Activated CD4-positive, alpha-beta T cell treated with anti-CD3 and anti-CD28 coated beads, Interleukin-2, amount 50 U/mL, for 48 hours (primary cell): ENCODE measurements around the gene OR10H4.
"Not testable (repeated sequence)": the region's sequence is repeated elsewhere in the genome, so short reads cannot be mapped to it uniquely, and the experiment has no call there.

Experiments
- DNase-seq, 2 experiments: peaks; one replicate each; pipeline ENCODE4 v3.0.0-alpha.2; 2020

Gene OR10H4, protein sequence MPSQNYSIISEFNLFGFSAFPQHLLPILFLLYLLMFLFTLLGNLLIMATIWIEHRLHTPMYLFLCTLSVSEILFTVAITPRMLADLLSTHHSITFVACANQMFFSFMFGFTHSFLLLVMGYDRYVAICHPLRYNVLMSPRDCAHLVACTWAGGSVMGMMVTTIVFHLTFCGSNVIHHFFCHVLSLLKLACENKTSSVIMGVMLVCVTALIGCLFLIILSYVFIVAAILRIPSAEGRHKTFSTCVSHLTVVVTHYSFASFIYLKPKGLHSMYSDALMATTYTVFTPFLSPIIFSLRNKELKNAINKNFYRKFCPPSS

DNA sequence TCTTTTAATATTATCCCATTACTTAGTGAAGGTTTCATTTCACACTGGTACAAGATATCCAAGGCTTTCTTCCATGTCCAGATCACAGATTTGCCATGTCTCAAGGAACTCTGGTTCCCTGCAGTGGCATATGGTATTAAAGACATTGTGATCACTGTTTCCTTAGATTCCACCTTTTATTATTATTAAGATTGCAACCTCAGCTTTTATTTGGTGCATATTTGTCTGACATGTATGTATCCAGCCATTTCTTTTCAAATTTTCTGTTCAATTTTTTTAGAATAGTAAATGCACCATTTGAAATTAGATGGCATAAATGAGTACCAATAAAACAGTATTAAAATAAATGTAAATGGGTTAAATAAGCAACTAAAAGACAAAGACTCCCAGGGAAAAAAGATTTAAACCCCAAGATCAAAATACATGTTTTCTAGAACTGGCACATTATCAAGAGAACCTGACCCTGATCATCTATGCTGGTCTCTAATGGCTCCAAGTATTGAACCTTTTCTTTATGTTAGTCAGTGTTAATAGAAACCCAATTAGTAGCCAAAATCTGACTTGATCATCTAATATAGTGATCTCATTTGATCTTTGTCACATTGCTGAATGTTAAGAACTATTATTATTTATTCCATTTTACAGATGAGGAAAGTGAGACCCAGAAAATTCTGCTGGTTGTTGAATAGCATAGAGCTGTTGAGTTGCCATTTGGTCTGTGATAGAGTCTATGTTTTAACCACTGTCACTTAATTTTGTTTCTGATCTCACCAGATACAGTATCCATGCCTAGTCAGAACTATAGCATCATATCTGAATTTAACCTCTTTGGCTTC is at the start of gene OR10H4:
Gene OR10H4 (plus strand): TSS at position 786 of the 836 bp plus-strand sequence. CDS start 0 bp downstream, at position 786.
- DNase-seq, result no peak

DNA sequence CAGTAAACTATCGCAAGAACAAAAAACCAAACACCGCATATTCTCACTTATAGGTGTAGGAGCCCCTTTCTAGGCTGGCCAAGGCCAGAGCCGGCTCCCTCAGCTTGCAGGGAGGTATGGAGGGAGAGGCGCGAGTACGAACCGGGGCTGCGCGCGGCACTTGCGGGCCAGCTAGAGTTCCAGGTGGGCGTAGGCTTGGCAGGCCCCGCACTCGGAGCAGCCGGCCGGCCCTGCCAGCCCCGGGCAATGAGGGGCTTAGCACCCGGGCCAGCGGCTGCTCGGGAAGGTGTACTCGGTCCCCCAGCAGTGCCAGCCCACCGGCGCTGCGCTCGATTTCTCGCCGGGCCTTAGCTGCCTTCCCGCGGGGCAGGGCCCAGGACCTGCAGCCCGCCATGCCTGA is 49.2 kb upstream of the OR10H4 start:
- not testable (repeated sequence) for DNase-seq

DNA sequence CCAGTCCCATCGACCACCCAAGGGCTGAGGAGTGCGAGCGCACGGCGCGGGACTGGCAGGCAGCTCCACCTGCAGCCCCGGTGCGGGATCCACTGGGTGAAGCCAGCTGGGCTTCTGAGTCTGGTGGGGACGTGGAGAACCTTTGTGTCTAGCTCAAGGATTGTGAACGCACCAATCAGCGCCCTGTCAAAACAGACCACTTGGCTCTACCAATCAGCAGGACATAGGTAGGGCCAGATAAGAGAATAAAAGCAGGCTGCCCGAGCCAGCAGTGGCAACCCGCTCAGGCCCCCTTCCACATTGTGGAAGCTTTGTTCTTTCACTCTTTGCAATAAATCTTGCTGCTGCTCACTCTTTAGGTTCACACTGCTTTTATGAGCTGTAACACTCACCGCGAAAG is 48.8 kb upstream of the OR10H4 start:
- not testable (repeated sequence) for DNase-seq

DNA sequence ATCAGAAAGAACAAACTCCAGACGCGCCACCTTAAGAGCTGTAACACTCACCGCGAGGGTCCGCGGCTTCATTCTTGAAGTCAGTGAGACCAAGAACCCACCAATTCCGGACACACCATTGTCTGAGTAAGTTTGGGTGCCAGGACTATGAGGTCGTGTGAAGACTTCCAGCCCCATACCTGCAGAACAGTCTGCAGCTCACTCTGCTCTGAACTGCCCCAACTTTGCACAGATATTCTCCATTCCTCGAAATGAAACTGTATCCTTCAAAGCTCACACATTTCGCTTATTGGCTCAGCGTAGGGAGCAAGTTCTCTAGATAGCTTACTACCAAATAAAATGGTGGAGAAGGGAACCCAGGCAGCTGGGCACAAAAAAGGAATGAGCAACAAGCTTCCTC is 48.3 kb upstream of the OR10H4 start:
- DNase-seq, result no peak

DNA sequence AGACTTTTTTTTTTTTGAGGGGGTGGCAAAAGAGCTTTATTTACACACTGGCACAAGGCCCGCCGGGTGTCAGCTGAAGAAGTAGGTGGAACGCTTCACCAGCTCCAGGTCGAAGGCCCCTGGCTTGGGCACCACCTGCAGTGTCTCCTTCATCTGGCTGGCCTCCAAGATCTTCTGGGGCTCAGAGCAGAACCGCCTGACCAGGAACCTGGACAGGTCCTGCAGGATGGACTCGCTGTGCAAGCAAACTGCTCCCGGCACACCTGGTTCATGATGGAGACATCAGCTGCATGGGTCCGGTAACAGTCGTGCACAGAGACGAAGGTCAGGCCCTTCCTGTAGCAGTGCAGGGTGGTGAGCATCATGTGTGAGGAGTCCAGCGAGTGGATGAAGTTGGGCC is 46.6 kb upstream of the OR10H4 start:
- DNase-seq, result no peak

DNA sequence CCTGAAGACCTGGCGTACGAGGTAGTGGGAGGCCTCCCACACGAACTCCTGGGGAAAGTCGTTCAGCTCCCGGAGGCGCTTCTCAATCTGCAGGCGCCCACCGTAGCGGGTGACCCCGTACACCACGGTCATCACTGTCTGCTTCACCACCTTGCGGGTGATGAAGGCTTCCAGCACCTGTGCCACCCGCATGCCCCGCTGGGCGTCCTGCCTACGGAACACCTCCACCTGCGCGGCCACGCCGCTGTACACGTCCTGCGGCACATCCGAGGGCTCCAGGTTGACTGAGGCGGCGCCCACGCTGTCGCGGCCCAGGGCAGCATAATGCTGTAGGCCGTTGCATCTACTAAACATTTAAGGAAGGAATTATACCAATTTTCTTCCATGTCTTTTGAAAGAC is 45.9 kb upstream of the OR10H4 start:
- DNase-seq, result not testable (repeated sequence)

DNA sequence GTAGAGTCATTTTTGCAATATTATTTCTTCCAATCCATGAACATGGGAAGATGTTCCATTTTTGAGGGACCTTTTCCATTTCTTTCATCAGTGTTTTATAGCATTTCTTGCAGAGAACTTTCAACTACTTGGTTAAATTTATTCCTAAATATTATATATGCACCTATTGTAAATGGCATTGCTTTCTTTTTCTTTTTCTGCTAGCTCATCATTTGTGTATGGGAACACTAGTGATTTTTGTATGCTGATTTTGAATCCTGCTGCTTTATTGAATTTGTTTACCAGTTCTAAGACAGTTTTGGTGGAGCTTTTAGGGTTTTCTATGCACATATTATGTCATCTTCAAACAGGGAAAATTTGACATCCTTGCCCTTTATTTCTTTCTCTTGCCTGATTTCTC is 43.8 kb upstream of the OR10H4 start:
- no peak for DNase-seq

DNA sequence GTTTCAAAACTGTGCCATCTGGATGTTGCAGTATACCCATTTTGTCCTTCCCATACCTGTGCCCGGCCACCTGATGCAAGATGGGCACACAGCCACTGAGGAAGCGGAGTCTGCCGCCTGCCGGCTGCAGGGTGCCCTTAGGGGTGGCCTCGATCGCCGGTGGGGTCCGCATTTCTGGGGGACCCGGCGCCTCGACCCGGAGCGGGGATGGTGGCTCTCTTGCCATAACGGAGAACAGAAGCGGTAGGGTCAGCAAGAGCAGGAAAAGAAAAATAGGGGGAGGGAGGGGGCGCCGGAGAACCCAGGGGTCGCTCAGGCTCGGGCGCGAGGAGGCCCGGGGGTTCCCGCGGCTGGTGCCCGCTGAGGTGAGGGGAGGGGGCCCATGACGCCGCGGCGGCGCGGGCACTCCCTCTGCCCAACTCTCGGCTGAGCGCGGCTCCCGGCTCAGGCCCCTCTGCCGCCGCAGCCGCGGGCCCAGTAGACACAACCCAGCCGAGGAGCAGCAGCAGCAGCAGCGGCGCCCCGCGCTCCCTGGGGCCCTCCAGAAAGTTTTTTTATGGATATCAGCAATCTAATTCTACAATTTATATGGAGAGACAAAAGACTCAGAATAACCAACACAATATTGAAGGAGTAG is 37.1 kb upstream of the OR10H4 start:
- DNase-seq, result no peak

DNA sequence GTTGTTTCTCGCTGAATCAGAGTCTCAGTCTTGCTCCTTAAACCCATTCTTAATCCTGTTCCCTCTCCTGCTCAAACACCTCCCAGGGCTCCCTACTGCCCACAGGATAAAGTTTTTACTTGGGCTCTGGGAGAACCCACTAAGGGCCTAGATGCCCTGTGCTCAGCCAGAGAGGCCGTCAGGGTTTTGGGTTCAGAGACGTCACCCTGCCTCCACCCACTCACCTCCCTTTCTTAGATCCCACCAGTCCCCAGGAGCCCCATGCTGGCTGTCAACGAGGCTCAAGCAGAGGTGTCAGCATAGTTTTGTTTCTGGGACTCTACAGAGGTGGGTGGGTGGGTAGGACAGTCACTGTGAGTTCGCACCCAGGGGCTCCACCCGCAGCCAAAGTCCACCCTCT is 35.4 kb upstream of the OR10H4 start:
- DNase-seq, result no peak

DNA sequence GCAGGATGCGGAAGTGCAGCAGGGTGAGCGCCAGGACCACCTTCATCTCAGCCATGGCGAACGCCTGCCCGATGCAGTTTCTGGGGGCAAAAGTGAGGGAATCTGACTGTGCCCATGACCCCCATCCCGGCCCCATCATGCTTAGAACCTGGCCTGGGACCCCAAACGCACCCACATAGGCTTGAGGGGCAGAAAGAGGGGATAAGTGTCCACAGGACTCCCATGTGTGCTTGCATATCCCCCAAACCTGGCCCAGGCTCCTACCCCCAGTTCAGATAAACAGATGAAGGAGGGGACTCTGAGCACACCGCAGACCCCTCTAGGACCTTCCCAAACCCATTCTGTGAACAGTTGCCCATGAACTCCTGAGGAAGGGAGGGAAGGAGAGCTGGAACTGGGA is 35.0 kb upstream of the OR10H4 start:
- no peak for DNase-seq

DNA sequence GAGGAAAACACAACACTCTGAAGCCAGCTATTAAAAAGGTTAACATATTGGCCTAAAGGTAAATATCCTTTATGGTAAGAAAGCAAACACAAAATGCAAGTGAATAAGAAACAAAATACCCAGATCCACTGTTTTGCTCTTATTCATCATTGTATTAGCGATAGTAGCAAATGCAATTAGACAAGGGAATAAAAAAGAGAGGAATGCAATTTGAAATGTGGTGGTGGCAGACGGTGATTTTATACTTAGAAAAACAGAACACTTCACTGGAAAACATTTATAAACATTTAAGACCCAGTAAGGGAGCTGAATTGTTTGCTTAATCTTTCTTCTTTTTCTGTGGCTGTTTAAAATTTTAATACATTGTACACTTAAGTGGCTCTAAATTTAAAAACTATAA is 33.7 kb upstream of the OR10H4 start:
- no peak for DNase-seq

DNA sequence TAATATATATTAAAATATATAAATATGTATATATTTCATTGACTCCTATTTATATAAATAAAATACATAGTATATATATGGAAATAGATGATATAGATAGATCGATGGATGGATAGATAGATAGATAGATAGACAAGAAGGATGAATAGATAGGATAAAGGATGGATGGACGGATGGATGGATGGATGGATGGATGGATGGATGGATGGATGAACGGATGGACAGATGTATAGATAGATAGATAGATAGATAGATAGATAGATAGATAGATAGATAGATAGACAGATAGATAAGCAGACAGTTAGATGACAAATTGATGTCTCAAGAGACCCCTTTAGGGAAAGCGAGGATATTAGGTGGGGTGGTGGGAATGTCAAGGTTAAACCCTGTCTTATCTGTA is 29.6 kb upstream of the OR10H4 start:
- DNase-seq, result no peak

DNA sequence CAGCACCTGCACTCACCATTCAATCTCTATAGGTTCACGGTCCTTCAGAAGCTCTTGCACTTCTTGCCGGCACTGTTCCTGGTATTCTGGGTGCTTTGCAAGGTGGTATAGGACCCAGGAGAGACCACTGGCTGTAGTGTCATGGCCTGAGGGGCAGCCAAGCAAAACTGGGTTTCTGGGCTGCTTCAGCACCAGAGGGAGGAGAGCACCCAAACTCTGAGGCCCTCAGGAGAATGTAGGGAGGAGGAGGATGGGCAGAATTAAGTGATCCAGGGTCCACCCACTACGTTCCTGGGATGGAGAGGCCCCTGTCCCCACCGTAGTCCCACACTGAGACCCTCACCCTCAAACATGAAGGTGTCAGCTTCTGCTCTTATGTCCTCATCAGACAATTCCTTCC is 26.8 kb upstream of the OR10H4 start:
- no peak for DNase-seq

DNA sequence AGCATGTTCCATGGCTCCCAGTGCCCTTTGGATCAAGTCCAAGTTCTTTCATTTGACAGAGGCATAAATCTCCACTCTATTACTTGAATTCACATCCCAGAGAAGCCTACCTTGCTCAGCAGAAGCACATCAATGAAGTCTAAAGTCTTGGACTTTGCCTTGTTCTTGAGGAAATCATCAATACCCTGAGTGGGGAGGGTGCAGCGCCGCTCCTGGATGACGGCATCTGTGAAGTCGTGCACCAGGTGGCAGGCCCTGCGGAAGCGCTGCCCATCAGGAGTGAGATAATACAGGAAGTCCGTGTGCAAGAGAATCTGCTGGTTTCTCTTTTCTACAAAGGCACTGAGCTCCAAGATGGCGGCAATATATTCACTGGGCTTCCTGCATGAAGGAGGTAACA is 25.1 kb upstream of the OR10H4 start:
- no peak for DNase-seq

DNA sequence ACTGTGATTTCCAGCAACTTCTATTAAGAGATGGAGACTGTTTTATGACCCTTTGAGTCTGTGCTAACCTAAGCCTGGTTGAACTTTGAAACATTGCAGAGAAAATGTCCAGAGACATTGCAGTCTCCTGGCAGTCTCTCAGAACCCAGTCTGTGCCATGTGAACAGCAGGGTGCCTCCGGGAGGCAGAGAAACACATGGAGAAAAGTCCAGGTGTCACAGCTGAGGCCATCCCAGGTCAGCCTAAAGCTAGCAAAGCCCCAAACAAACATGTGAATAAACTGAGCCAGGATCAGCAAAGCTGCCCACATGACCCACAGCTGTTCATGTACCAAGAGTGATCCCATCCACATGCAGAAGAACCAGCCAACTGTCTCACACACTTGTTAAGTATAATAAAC is 22.3 kb upstream of the OR10H4 start:
- no peak for DNase-seq

DNA sequence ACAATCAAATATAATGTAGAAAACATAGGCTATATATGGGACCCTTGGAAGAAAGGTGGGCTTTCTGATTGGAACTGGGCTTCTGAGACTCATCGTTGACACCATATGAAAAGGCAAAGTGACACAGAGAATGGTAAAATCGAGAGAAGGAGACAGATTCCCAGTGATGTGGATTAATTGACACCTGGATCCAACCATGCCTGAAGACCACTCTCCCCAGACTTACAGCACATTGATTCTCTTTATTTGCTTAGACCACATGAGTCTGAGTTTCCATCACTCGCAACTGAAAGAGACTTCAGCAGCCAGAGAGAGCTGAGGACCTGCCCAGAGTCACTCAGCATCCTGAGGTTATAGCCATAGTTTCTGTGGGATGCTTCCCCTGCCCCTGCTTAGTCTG is 20.5 kb upstream of the OR10H4 start:
- no peak for DNase-seq

DNA sequence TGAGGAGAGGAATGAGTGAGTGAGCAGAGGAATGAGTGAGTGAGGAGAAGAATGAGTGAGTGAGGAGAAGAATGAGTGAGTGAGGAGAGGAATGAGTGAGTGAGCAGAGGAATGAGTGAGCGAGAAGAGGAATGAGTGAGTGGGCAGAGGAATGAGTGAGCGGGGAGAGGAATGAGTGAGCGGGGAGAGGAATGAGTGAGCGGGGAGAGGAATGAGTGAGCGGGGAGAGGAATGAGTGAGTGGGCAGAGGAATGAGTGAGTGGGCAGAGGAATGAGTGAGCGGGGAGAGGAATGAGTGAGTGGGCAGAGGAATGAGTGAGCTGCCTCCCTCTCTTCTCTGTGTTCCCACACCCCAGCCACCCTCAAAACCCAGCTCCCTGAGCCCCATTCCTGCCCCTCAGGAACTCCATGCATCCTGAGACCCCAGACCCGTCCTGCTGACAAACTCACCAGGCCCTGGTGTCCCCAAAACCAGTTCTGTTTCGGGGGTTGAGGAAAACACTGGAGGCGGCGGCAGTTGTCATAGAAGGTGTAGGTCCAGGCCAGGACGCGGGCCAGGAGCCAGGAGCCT is 15.0 kb upstream of the OR10H4 start:
- DNase-seq, result peak; percentile 3 to 12

DNA sequence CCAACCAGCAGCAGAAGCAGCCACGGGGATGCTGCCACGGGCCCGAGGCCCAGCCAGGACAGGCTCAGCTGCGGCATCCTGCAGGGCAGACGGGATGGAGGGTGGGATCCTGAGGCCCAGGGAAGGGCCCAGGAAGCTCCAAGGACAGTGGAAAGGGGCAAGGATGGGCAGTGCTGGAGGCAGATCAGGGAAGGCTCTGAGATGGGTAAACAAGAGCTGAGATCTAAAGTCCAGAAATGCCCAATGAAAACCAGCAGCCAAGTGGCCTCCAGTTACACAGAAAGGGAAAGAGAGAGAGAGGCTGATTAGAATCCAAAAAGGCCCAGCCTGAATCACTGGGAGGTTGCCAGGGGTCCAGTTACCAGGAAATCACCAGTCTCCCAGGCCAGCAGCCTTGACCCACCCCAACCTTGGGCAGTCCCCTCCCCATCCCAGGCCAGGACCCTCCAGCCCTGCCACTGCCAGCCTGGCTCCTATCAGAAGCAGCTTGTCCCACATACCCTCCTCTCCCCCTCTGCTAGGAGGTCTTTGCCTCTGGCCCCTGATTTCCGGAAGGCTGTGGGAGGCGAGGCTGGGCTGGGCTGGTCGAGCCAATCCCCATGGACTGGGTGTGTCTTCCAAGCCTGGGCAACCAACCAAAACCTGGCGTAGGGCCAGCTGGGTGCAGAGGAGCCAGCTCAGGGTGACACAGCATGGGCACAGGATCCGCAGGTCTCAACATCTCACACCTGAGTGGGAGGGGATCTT is 14.3 kb upstream of the OR10H4 start, which contains the start of gene CYP4F11:
Gene CYP4F11 (minus strand): TSS at position 198 of the 747 bp plus-strand sequence. CDS start 121 bp downstream, at position 77.
- no peak for DNase-seq

DNA sequence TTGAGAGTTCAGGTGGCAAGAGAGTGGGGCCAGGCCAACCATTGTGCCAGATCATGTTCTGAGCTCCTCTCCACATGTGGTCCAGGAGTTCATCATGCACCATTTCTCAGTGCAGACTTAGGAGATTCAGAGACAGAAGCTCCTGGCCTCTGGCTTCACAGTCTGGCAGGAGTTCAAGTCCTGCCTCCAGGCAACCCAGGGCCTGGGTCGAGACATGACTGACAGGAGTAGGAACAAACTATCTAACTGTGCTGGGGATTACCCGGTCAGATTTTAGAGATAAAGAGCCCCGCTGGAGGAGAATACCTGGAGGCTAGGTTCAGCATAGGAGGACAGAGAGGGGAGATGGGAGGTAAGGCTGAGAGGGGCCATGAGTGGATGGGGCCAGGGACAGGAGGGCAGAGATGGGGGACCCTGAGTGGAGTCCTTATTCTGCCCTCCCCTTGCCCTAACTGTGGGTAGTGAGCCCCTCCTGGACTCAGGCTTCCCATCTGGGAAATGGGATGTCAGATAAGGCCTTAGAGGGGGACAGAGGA is 13.6 kb upstream of the OR10H4 start:
- DNase-seq, result no peak

DNA sequence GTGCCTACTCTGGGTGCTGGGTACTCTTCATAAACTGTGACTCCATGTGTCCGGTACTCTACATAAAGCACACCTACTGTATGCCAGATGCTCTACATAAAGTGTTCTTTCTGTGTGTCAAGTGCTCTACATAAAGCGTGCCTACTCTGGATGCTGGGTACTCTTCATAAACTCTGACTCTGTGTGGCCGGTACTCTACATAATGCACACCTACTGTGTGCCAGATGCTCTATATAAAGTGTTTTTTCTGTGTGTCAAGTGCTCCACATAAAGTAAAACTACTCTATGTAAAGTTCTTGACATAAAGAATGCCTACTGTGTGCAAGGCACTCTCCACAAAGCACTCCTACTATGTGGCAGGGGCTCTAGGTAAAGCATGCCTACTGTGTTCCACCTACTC is 12.6 kb upstream of the OR10H4 start:
- DNase-seq, result no peak

DNA sequence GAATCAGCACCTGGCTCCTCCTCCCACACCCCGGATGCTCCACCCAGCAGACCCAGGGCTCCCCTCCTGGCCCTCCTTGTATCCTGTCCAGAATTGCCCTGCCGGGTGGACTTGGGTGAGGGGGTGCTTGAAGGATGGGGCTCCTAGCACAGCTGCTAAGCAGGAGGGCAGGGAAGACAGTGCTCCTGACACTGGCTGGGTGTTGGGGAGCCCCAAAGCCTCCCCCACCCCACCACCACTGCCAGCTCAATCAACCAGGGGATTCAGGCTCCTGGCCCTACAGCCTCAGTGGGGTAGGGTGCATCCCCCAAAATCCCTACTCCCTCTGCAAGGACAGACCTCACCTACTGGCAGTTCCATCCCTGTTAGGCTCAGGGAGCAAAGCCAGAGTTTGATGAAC is 11.9 kb upstream of the OR10H4 start:
- DNase-seq, result no peak

DNA sequence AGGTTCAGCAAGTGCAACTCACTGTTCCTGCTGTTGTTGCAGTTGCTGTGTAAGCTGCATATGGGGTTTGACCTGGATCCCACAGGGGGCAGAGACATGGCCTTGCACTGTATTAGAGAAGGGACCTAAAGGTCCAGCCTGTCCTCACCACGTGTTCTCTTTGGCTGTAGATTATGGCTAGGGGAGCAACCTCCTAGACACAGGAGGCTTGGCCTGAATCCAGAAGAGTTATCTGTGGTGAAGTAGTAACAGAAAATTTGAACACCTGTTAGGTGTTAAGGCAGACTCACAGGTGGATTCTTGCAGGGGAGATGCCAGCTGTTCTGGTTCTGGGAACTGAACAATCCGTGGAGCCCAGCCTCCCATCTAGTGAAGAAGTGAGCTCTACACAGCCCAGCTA is 11.0 kb upstream of the OR10H4 start:
- DNase-seq, result no peak
